Uterus (tissue), 2 donors: ENCODE results near the gene IRF9.

Source experiments
- CTCF ChIP-seq, 4 experiments: fragments of 200-600 bp in 2 of 4; fragments of 450-650 bp in 2 of 4; sonication (generic) in 2 of 4; IDR thresholded peaks; one replicate each; pipeline ENCODE4 v1.5.1; 2016 to 2019; ENCODE audit warnings: antibody characterized with exemption in 4 of 4, mild to moderate bottlenecking in 2 of 4, moderate library complexity in 1 of 4
- POLR2A ChIP-seq, 2 donors: fragments of 450-650 bp; IDR thresholded peaks; one replicate each; pipeline ENCODE4 v1.6.1; 2016; ENCODE audit warnings: antibody characterized with exemption in 2 of 2, mild to moderate bottlenecking in 1 of 2, moderate library complexity in 1 of 2

GRCh38 chr14:24138396-24139271, 22.4 kb upstream of the IRF9 start:
- TF ChIP-seq CTCF (IDR thresholded peaks at IDR 0.05) (no peak), POLR2A (IDR thresholded peaks at IDR 0.05) (no peak)
